ENCODE measurements around the gene AHCY.
A peak's percentile ranks its signal among the peaks of the same experiment; 100 is the strongest.
"Not testable (repeated sequence)": the region's sequence is repeated elsewhere in the genome, so short reads cannot be mapped to it uniquely, and the experiment has no call there.

The AHCY gene

DNA sequence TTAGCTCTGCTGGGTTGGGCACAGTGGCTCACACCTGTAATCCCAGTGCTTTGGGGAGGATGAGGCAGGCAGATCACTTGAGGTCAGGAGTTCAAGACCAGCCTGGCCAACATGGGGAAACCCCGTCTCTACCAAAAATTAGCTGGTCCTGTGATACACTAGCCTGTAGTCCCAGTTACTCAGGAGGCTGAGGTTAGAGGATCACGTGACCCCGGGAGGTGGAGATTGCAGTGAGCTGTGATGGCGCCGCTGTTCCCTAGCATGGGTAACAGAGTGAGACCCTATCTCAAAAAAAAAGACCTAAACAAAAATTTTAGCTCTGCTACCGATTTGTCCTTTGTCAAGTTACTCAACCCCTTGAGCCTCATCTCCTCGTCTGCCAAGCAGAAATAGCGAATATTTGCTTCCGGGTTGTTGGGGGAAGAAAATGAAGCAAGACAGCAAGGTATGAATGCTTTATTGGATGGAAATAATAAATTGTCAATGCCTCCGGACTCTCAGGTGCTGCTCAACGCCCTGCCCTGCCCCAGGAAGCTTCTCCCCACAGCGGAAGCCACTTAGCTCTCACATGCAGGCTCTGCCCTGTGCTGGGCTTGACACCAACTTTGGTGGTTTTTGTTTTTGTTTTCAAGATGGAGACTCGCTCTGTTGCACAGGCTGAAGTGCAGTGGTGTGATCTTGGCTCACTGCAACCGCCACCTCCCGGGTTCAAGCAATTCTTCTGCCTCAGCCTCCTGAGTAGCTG lies 35.0 kb upstream of the AHCY start:
- no peaks in the 10 kb centered on the region for H3K9me3 ChIP-seq
- peak overlapping the region; percentile 66 for H3K4me3 ChIP-seq
- peak overlapping the region; percentile 78 for H3K9ac ChIP-seq
- H3K4me1 ChIP-seq, result peaks cover 66% of the 10 kb centered on the region
- TF ChIP-seq Cebpa-rat (IDR thresholded peaks at IDR 0.05), result no peak
- H3K27ac ChIP-seq, result peak overlapping the region; percentile 89
- no peaks in the 10 kb centered on the region for H3K36me3 ChIP-seq
- peak overlapping the region; percentile 93 for H3K4me2 ChIP-seq
- no peaks in the 10 kb centered on the region for H3K27me3 ChIP-seq
- H4K20me1 ChIP-seq, result no peaks in the 10 kb centered on the region

DNA sequence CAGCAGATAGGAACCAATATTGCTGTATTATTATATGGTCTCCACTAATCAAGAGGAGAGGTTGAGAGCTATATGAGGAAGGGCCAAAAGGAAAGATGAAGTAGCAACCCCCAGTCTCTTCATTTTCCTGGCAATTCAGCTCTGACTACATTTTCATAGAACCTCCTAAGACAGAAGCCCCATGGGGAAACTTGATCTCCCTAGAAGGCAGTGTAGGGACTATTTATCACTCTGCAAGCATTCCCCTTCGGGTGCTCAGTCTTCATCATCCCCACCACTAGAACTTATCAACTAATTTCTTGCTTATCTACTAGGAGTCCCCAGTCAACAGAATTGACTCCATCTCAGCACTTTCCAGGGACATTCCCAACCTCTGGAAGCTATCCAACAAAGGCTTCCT lies 34.4 kb upstream of the AHCY start:
- TF ChIP-seq Cebpa-rat (IDR thresholded peaks at IDR 0.05), result no peak
- H3K36me3 ChIP-seq, result no peaks in the 10 kb centered on the region
- peak overlapping the region; percentile 89 for H3K27ac ChIP-seq
- peaks cover 66% of the 10 kb centered on the region for H3K4me1 ChIP-seq
- no peaks in the 10 kb centered on the region for H4K20me1 ChIP-seq
- H3K9me3 ChIP-seq, result no peaks in the 10 kb centered on the region
- peak overlapping the region; percentile 93 for H3K4me2 ChIP-seq
- H3K27me3 ChIP-seq, result no peaks in the 10 kb centered on the region
- peak overlapping the region; percentile 78 for H3K9ac ChIP-seq
- H3K4me3 ChIP-seq, result peak overlapping the region; percentile 66

- Histone ChIP-seq H3K9ac (no peak overlapping the region; the same call in 1 of the 2 replicates), H3K27me3 (no peaks in the 10 kb centered on the region), H3K9me3 (no peaks in the 10 kb centered on the region), H3K4me3 (no peak overlapping the region), H3K36me3 (no peaks in the 10 kb centered on the region), H3K4me1 (peaks cover 50% of the 10 kb centered on the region), H3K4me2 (peak overlapping the region; percentile 6; the same call in 1 of the 2 replicates), H3K27ac (no peak overlapping the region), H4K20me1 (no peaks in the 10 kb centered on the region)
- TF ChIP-seq Cebpa-rat (IDR thresholded peaks at IDR 0.05), result no peak
Measured at GRCh38 chr20:34334654-34335407, 31.7 kb upstream of the AHCY start.

DNA sequence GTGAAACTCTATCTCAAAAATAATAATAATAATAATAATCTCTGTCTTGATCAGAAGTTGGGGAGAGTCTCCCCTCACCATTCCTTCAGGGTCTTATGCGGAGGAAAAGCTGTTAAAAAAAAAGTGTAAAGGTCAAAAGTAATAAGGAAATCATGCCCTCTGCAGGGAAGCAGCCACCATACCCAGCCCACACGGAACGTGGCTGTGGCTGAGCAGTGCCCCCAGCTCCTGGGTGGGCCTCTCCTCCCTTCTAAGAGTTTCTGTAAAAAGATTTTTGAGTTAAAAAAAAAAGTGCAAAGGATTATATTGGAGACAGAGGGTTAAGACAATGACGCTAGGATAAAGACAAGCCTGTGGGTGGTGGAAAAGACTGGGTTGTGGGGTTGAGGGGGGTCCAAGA lies 30.6 kb upstream of the AHCY start:
- Histone ChIP-seq H3K36me3 (no peaks in the 10 kb centered on the region), H4K20me1 (no peaks in the 10 kb centered on the region), H3K4me2 (no peak overlapping the region), H3K9ac (no peak overlapping the region), H3K9me3 (no peaks in the 10 kb centered on the region), H3K4me1 (peaks cover 40% of the 10 kb centered on the region), H3K27me3 (no peaks in the 10 kb centered on the region), H3K27ac (no peak overlapping the region), H3K4me3 (no peak overlapping the region)
- no peak for TF ChIP-seq Cebpa-rat (IDR thresholded peaks at IDR 0.05)

GRCh38 chr20:34332262-34332920 lies 29.2 kb upstream of the AHCY start:
- Histone ChIP-seq H3K4me1 (peaks cover 26% of the 10 kb centered on the region), H3K9ac (no peak overlapping the region), H4K20me1 (no peaks in the 10 kb centered on the region), H3K36me3 (no peaks in the 10 kb centered on the region), H3K27ac (no peak overlapping the region), H3K9me3 (no peaks in the 10 kb centered on the region), H3K27me3 (no peaks in the 10 kb centered on the region), H3K4me2 (no peak overlapping the region), H3K4me3 (no peak overlapping the region)
- TF ChIP-seq Cebpa-rat (IDR thresholded peaks at IDR 0.05), result no peak

- no peak overlapping the region for H3K27ac ChIP-seq
- no peaks in the 10 kb centered on the region for H4K20me1 ChIP-seq
- no peaks in the 10 kb centered on the region for H3K36me3 ChIP-seq
- H3K4me3 ChIP-seq, result no peak overlapping the region
- no peak overlapping the region for H3K9ac ChIP-seq
- H3K9me3 ChIP-seq, result peaks cover 5% of the 10 kb centered on the region; the same call in 1 of the 2 replicates
- no peak overlapping the region for H3K4me2 ChIP-seq
- TF ChIP-seq Cebpa-rat (IDR thresholded peaks at IDR 0.05), result no peak
- no peaks in the 10 kb centered on the region for H3K27me3 ChIP-seq
- H3K4me1 ChIP-seq, result peaks cover 21% of the 10 kb centered on the region
Measured at GRCh38 chr20:34331838-34332237, 28.7 kb upstream of the AHCY start.

DNA sequence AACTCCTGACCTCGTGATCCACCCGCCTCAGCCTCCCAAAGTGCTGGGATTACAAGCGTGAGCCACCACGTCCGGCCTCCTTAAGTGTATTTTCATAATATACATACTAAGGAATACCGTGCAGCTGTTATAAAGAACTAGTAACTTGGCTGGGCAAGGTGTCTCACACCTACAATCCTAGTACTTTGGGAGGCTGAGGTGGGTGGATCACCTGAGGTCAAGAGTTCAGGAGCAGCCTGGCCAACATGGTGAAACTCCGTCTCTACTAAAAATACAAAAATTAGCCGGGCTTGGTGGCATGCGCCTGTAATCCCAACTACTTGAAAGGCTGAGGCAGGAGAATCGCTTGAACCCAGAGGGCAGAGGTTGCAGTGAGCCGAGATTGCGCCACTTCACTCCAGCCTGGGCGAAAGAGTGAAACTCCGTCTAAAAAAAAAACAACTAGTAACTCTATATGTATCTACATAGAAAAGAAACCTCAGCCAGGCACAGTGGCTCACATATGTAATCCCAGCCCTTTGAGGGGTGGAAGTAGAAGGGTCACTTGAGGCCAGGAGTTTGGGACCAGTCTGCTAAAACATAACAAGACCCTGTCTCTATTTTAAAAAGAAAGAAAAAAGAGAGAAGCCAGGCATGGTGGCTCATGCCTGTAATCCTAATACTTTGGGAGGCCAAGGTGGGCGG lies 27.8 kb upstream of the AHCY start:
- H3K9ac ChIP-seq, H4K20me1 ChIP-seq, H3K4me3 ChIP-seq, H3K9me3 ChIP-seq, H3K27ac ChIP-seq, H3K4me2 ChIP-seq, H3K27me3 ChIP-seq, H3K36me3 ChIP-seq: not testable (repeated sequence)
- H3K4me1 ChIP-seq, result peaks cover 12% of the 10 kb centered on the region; the same call in 1 of the 2 replicates

DNA sequence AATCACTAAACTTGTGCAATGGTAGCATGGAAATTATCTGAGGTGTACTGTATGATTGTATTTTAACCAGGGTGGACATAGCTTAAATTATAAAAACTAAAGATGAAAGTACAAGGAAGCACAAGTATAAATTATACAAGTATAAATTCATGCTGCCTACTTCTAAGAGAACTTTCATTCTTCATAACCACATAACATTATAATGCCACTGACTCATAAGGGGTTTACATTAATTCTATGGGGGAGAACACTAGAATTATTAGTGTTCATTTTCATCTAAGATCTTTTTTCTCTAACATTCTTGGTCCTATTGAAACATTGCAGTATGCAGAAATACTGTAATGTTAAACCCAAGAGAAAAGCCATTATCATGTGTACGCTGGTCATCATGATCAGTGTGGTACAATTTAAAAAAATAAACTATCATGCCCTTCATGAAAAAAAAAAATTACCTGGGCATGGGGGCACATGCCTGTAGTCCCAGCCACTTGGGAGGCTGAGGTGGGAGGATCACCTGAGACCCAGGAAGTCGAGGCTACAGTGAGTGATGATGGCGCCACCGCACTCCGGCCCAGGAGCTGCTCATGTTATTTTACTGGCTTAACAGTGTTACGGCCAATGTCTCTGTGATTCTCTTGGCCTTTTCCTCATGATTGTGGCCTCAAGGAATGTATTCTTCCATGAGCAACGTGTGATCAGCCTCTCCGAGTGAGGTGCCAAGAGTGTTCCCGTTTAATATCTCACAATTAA lies 25.9 kb upstream of the AHCY start:
- Histone ChIP-seq H4K20me1 (no peaks in the 10 kb centered on the region), H3K27ac (no peak overlapping the region), H3K4me2 (no peak overlapping the region), H3K4me1 (no peaks in the 10 kb centered on the region), H3K4me3 (no peak overlapping the region), H3K27me3 (no peaks in the 10 kb centered on the region), H3K9me3 (peaks cover 5% of the 10 kb centered on the region; the same call in 1 of the 2 replicates), H3K36me3 (no peaks in the 10 kb centered on the region), H3K9ac (no peak overlapping the region)
- no peak for TF ChIP-seq Cebpa-rat (IDR thresholded peaks at IDR 0.05)

GRCh38 chr20:34328207-34328606 lies 25.1 kb upstream of the AHCY start:
- not testable (repeated sequence) for H3K4me1 ChIP-seq, H3K27ac ChIP-seq, H3K4me2 ChIP-seq, H3K36me3 ChIP-seq, H3K4me3 ChIP-seq, H3K9me3 ChIP-seq, H3K9ac ChIP-seq, H3K27me3 ChIP-seq, H4K20me1 ChIP-seq
